Fibroblast of villous mesenchyme (primary cell): ENCODE results near the gene GABRB1. TPM values are rescaled to one million over a fixed set of nuclear protein-coding genes. Genes with fewer than 3 reads are reported as not detected.

Experiments used
- DNase-seq: peaks from one replicate; pipeline ENCODE4 v3.0.0-alpha.2; 2010; ENCODE audit warnings: low read depth
- H3K4me3 ChIP-seq: 2 replicates; pipeline ENCODE4 v1.5.1; 2011; ENCODE audit warnings: low read depth, mild to moderate bottlenecking, low read length
- CTCF ChIP-seq: IDR thresholded peaks from 2 replicates; pipeline ENCODE4 v1.5.1; 2012; ENCODE audit warnings: low read depth, mild to moderate bottlenecking, low read length; ENCODE audit not compliant: insufficient read depth
- total RNA-seq: library from RNA; depleted of rRNA; stranded (reverse); fragments of >200 nt; gene quantifications from 2 replicates; pipeline ENCODE4 v1.2.3, GENCODE V29; 2012

Gene GABRB1
- total RNA-seq, 1 donor: not detected

- no peak for DNase-seq
Measured at GRCh38 chr4:47045261-47045660, 13.9 kb downstream of the GABRB1 start.

GRCh38 chr4:47049347-47049746 lies 18.0 kb downstream of the GABRB1 start:
- no peak for DNase-seq
- no peak overlapping the region for H3K4me3 ChIP-seq
- TF ChIP-seq CTCF: no peak

More at GRCh38 chr4:47045261-47045660, 13.9 kb downstream of the GABRB1 start:
- no peak for TF ChIP-seq CTCF
- H3K4me3 ChIP-seq: no peak overlapping the region

- no peak for TF ChIP-seq CTCF
- peak; percentile 45 for DNase-seq
Measured at GRCh38 chr4:47050761-47051725, 19.7 kb downstream of the GABRB1 start.

GRCh38 chr4:47053485-47053884 lies 22.1 kb downstream of the GABRB1 start:
- no peak for TF ChIP-seq CTCF
- no peak for DNase-seq
- no peak overlapping the region for H3K4me3 ChIP-seq

More at GRCh38 chr4:47050761-47051725, 19.7 kb downstream of the GABRB1 start:
- no peak overlapping the region for H3K4me3 ChIP-seq

- no peak for TF ChIP-seq CTCF
- no peak for DNase-seq
- H3K4me3 ChIP-seq: no peak overlapping the region
Measured at GRCh38 chr4:47054130-47054529, 22.8 kb downstream of the GABRB1 start.

GRCh38 chr4:47057991-47058390 lies 26.6 kb downstream of the GABRB1 start:
- TF ChIP-seq CTCF: no peak
- no peak for DNase-seq
- no peak overlapping the region for H3K4me3 ChIP-seq
